Right lobe of liver (tissue), 4 donors: ENCODE data around the gene KAZN.

Source experiments
- POLR2A ChIP-seq: fragments of 450-650 bp; IDR thresholded peaks from one replicate; pipeline ENCODE4 v1.6.1; 2017; ENCODE audit warnings: antibody characterized with exemption, mild to moderate bottlenecking
- TF ChIP-seq, protein P1 (sequence below), 4 donors: fragments of 200-600 bp in 3 of 4; fragments of 450-650 bp in 1 of 4; IDR thresholded peaks; one replicate each; pipeline versions ENCODE4 v1.5.1 to v1.8.0; 2016 to 2022; ENCODE audit warnings: antibody characterized with exemption in 4 of 4, mild to moderate bottlenecking in 2 of 4
- donor health status: DM: no; HTN: no; CAD: no.
- donor health status: DM: no; HTN: no; CAD: no.
- donor health status: DM: no; HTN: yes; CAD: no.

DNA sequence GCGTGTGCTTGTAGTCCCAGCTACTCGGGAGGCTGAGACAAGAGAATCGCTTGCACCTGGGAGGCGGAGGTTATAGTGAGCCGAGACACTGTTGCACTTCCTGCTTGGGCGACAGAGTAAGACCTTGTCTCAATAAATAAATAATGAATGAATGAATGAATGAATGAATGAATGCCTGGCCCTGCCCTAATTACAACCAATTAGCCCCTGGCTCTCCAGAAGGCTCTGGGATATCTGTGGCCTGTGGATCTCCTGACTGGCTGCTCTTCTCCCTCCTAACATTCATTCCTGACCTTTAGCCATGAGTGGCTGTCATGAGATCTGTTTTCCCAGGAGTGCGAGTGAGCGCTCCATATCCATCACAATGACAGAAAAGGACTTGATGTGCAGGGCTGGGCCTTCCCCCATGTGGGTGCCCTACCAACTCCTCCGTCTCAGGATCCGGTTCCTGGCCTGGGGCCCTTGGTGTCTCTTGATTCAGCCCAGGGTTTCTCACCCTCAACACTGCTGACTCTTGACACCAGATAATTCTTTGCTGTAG is 311.5 kb downstream of the KAZN start:
- TF ChIP-seq, protein P1, sequence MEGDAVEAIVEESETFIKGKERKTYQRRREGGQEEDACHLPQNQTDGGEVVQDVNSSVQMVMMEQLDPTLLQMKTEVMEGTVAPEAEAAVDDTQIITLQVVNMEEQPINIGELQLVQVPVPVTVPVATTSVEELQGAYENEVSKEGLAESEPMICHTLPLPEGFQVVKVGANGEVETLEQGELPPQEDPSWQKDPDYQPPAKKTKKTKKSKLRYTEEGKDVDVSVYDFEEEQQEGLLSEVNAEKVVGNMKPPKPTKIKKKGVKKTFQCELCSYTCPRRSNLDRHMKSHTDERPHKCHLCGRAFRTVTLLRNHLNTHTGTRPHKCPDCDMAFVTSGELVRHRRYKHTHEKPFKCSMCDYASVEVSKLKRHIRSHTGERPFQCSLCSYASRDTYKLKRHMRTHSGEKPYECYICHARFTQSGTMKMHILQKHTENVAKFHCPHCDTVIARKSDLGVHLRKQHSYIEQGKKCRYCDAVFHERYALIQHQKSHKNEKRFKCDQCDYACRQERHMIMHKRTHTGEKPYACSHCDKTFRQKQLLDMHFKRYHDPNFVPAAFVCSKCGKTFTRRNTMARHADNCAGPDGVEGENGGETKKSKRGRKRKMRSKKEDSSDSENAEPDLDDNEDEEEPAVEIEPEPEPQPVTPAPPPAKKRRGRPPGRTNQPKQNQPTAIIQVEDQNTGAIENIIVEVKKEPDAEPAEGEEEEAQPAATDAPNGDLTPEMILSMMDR (IDR thresholded peaks at IDR 0.05) = no peak
- no peak for TF ChIP-seq POLR2A
